Type B pancreatic cell (in vitro differentiated cells): Measurements from ENCODE around the gene ACAD8. TPM values are rescaled to one million over a fixed set of nuclear protein-coding genes. Genes with fewer than 3 reads are reported as not detected.
"Not testable (repeated sequence)": the region's sequence is repeated elsewhere in the genome, so short reads cannot be mapped to it uniquely, and the experiment has no call there.

ENCODE experiments used
- DNase-seq: peaks from one replicate; pipeline ENCODE4 v3.0.0; 2021; ENCODE audit warnings: mixed read lengths; ENCODE audit not compliant: unreplicated experiment; ENCODE audit errors: extremely low spot score
- H3K27ac Mint-ChIP-seq: 2 replicates; pipeline ENCODE4 v1.8.0; 2021; ENCODE audit warnings: mild to moderate bottlenecking, mixed read lengths
- H3K27me3 Mint-ChIP-seq: 2 replicates; pipeline ENCODE4 v1.8.0; 2021; ENCODE audit warnings: mixed read lengths
- H3K36me3 Mint-ChIP-seq: 2 replicates; pipeline ENCODE4 v1.8.0; 2021; ENCODE audit warnings: mixed read lengths
- H3K4me1 Mint-ChIP-seq: one replicate; pipeline ENCODE4 v1.8.0; 2021; ENCODE audit warnings: mixed read lengths; ENCODE audit not compliant: unreplicated experiment
- H3K4me3 Mint-ChIP-seq: 2 replicates; pipeline ENCODE4 v1.8.0; 2021; ENCODE audit warnings: mild to moderate bottlenecking, mixed read lengths
- H3K9me3 Mint-ChIP-seq: 2 replicates; pipeline ENCODE4 v1.8.0; 2021; ENCODE audit warnings: mixed read lengths
- CTCF ChIP-seq: fragments of 200-600 bp; sonication (generic); conservative IDR thresholded peaks from 2 replicates; pipeline ENCODE4 v1.5.0; 2021; ENCODE audit warnings: antibody characterized with exemption, mild to moderate bottlenecking
- total RNA-seq: library from RNA; stranded (reverse); gene quantifications from 2 replicates; pipeline ENCODE4 v1.2.1, GENCODE V29; 2021; ENCODE audit warnings: low replicate concordance

Gene ACAD8
- total RNA-seq, 1 donor from 2014 or later: 29.8 TPM

- Mint-ChIP-seq H3K36me3 (no peaks in the 10 kb centered on the region), H3K9me3 (no peaks in the 10 kb centered on the region), H3K27me3 (peaks cover 92% of the 10 kb centered on the region), H3K27ac (no peak within 1 kb of the TSS), H3K4me3 (peak within 1 kb of the TSS; percentile 86), H3K4me1 (peaks cover 16% of the 10 kb centered on the region)
- DNase-seq: no peak
- TF ChIP-seq CTCF: peak; percentile 63
Observed at GRCh38 chr11:134275534-134276395, 22.4 kb downstream of the ACAD8 start, which contains the start of gene GLB1L3. GLB1L3 (plus strand) TSS chr11:134276379; CDS start chr11:134276741, 362 bp downstream.

- Mint-ChIP-seq H3K27ac (no peak overlapping the region), H3K9me3 (no peaks in the 10 kb centered on the region), H3K4me3 (peak overlapping the region; percentile 86), H3K27me3 (peaks cover 90% of the 10 kb centered on the region), H3K36me3 (no peaks in the 10 kb centered on the region), H3K4me1 (peaks cover 16% of the 10 kb centered on the region)
- peak; percentile 69 for DNase-seq
- peak; percentile 9 for TF ChIP-seq CTCF
Observed at GRCh38 chr11:134276396-134277182, 23.2 kb downstream of the ACAD8 start.

- H3K27me3 Mint-ChIP-seq: peaks cover 83% of the 10 kb centered on the region
- no peaks in the 10 kb centered on the region for H3K36me3 Mint-ChIP-seq
- peaks cover 16% of the 10 kb centered on the region for H3K4me1 Mint-ChIP-seq
- H3K4me3 Mint-ChIP-seq: peak overlapping the region; percentile 86
- H3K27ac Mint-ChIP-seq: no peak overlapping the region
- no peaks in the 10 kb centered on the region for H3K9me3 Mint-ChIP-seq
- peak; percentile 53 for DNase-seq
- no peak for TF ChIP-seq CTCF
Observed at GRCh38 chr11:134277183-134278001, 24.0 kb downstream of the ACAD8 start.

- H3K27me3 Mint-ChIP-seq: peaks cover 77% of the 10 kb centered on the region
- H3K36me3 Mint-ChIP-seq: no peaks in the 10 kb centered on the region
- H3K4me3 Mint-ChIP-seq: no peak overlapping the region
- peak; percentile 43 for DNase-seq
- TF ChIP-seq CTCF: no peak
- H3K9me3 Mint-ChIP-seq: no peaks in the 10 kb centered on the region
- no peak overlapping the region for H3K27ac Mint-ChIP-seq
- peaks cover 9% of the 10 kb centered on the region for H3K4me1 Mint-ChIP-seq
Observed at GRCh38 chr11:134278356-134278755, 25.0 kb downstream of the ACAD8 start.

GRCh38 chr11:134281635-134282034 lies 28.3 kb downstream of the ACAD8 start:
- H3K9me3 Mint-ChIP-seq, H3K36me3 Mint-ChIP-seq, H3K4me3 Mint-ChIP-seq, DNase-seq, H3K4me1 Mint-ChIP-seq, H3K27ac Mint-ChIP-seq: not testable (repeated sequence)
- H3K27me3 Mint-ChIP-seq: peaks cover 57% of the 10 kb centered on the region
